Activated T-cell treated with anti-CD3 and anti-CD28 coated beads for 24 hours (primary cell): ENCODE results near the gene DNM1L.

Source experiments
- DNase-seq: peaks from one replicate; pipeline ENCODE4 v3.0.0-alpha.2; 2020; ENCODE audit warnings: low read depth

DNM1L gene

GRCh38 chr12:32679091-32679919 lies at the start of gene DNM1L:
Gene DNM1L, plus strand, starts transcription at chr12:32679301. Its CDS starts 63 bp downstream, at chr12:32679364.
- DNase-seq, result peak; percentile 90

GRCh38 chr12:32641287-32641901 lies 37.7 kb upstream of the DNM1L start:
- DNase-seq, result no peak

GRCh38 chr12:32644431-32644830 lies 34.7 kb upstream of the DNM1L start:
- DNase-seq, result no peak

- no peak for DNase-seq
Measured at GRCh38 chr12:32647275-32647674, 31.8 kb upstream of the DNM1L start.

GRCh38 chr12:32650508-32650907 lies 28.6 kb upstream of the DNM1L start:
- no peak for DNase-seq

- no peak for DNase-seq
Measured at GRCh38 chr12:32651151-32651955, 27.7 kb upstream of the DNM1L start.

- DNase-seq, result no peak
Measured at GRCh38 chr12:32651956-32652210, 27.2 kb upstream of the DNM1L start.

GRCh38 chr12:32659908-32660440 lies 19.1 kb upstream of the DNM1L start:
- no peak for DNase-seq

GRCh38 chr12:32661706-32662105 lies 17.4 kb upstream of the DNM1L start:
- no peak for DNase-seq

GRCh38 chr12:32662665-32663064 lies 16.4 kb upstream of the DNM1L start:
- DNase-seq, result no peak

- no peak for DNase-seq
Measured at GRCh38 chr12:32666018-32666417, 13.1 kb upstream of the DNM1L start.

GRCh38 chr12:32669584-32669983 lies 9.5 kb upstream of the DNM1L start:
- no peak for DNase-seq

GRCh38 chr12:32671930-32672780 lies 6.9 kb upstream of the DNM1L start:
- no peak for DNase-seq

- DNase-seq, result no peak
Measured at GRCh38 chr12:32679920-32680237, 778 bp downstream of the DNM1L start.

- DNase-seq, result no peak
Measured at GRCh38 chr12:32680787-32681186, 1.7 kb downstream of the DNM1L start.

- no peak for DNase-seq
Measured at GRCh38 chr12:32681272-32681671, 2.2 kb downstream of the DNM1L start.

- no peak for DNase-seq
Measured at GRCh38 chr12:32686340-32686739, 7.2 kb downstream of the DNM1L start.

GRCh38 chr12:32688786-32689185 lies 9.7 kb downstream of the DNM1L start:
- DNase-seq, result no peak

- no peak for DNase-seq
Measured at GRCh38 chr12:32690927-32691326, 11.8 kb downstream of the DNM1L start.

- DNase-seq, result no peak
Measured at GRCh38 chr12:32692358-32692757, 13.3 kb downstream of the DNM1L start.

- no peak for DNase-seq
Measured at GRCh38 chr12:32693036-32693435, 13.9 kb downstream of the DNM1L start.

- no peak for DNase-seq
Measured at GRCh38 chr12:32695787-32696186, 16.7 kb downstream of the DNM1L start.
